ENCODE measurements around the gene LRP10.
"Not testable (repeated sequence)": the region's sequence is repeated elsewhere in the genome, so short reads cannot be mapped to it uniquely, and the experiment has no call there.

The LRP10 gene, protein sequence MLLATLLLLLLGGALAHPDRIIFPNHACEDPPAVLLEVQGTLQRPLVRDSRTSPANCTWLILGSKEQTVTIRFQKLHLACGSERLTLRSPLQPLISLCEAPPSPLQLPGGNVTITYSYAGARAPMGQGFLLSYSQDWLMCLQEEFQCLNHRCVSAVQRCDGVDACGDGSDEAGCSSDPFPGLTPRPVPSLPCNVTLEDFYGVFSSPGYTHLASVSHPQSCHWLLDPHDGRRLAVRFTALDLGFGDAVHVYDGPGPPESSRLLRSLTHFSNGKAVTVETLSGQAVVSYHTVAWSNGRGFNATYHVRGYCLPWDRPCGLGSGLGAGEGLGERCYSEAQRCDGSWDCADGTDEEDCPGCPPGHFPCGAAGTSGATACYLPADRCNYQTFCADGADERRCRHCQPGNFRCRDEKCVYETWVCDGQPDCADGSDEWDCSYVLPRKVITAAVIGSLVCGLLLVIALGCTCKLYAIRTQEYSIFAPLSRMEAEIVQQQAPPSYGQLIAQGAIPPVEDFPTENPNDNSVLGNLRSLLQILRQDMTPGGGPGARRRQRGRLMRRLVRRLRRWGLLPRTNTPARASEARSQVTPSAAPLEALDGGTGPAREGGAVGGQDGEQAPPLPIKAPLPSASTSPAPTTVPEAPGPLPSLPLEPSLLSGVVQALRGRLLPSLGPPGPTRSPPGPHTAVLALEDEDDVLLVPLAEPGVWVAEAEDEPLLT

DNA sequence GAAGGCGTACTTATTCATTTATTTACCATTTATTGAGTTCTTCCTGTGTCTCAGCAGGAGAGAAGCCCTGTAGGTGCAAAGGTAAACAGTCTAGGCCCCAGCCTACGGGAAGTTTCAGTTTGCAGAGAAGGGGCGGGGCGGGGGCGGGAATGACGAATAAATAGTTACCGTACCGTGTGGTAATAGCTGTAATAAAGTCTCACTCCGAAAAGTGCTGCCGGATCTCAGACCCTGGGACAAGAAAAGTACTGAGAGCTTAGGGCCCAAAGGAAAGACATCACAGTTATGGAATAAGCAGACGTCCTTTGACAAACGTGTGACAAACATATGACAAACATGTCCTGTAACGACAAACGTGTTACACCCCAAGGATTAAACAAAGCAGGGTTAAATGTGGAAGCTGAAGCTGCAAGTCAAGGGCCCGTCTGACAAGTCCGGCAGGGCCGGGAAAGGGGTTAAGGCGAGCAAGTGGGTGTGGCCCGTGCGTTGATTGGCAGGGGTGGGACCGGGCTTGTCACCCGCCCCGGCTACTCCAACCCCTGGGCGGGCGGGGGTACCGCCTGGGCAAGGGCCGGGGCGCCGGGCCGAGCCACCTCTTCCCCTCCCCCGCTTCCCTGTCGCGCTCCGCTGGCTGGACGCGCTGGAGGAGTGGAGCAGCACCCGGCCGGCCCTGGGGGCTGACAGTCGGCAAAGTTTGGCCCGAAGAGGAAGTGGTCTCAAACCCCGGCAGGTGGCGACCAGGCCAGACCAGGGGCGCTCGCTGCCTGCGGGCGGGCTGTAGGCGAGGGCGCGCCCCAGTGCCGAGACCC, at the start of gene LRP10:
Gene LRP10, plus strand, starts transcription at position 517 of the 809 bp plus-strand sequence. CDS start 564 bp downstream, outside the sequence.
- FAIRE-seq, result no peak

DNA sequence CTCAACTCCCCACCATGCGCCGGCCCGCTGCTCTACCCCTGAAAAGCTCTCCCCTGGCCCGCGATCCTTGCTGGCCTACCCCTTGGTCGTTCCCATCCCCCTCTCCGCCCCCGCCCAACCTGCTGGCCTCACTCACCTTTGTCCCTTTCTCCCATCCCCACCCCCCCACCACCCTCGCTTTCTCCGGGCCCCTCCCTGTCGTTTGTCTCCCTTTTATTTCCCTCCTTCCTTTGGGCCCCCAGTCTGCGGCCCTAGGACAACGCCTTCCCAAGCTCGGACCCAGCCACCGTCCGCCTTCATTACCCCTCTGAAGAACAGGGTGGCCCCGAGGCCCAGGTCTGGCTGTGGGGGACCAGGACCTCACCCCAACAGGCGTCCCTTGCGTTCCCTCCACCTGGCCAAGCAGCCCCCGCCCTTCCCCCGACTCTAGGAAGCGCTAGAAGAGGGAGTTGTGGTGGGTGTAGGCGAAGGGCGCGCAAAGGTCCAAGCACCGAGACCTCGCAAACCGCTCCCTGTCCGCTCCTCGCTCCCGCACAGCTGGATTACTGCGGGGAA, 49.4 kb upstream of the LRP10 start:
- FAIRE-seq, result no peak

DNA sequence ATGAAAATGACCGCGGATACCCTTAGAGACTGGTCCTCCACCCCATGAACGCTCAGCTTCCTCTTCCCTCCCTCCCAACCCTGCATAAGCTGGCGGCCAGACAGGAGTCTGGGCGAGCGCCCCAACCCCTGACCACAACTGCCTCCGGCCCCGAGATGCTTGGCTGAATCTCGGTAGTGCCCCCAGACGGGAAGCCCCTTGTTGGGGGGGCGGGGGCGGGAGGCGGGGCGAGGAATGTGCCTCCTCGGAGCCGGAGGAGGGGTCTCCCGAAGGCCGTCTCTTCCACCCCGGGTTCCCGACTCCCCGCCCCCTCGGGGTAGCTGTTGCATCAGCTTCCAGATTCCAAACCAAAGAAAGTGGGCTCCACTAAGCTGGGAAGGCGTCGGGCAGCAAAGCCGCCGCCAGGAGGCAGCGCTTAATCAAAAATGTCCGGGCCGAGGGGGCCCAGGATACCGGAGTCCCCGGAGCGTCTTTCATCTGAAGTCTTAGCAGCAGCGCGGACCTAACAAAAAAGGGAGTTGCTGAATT, 48.9 kb upstream of the LRP10 start:
- FAIRE-seq, result peak; percentile 25

DNA sequence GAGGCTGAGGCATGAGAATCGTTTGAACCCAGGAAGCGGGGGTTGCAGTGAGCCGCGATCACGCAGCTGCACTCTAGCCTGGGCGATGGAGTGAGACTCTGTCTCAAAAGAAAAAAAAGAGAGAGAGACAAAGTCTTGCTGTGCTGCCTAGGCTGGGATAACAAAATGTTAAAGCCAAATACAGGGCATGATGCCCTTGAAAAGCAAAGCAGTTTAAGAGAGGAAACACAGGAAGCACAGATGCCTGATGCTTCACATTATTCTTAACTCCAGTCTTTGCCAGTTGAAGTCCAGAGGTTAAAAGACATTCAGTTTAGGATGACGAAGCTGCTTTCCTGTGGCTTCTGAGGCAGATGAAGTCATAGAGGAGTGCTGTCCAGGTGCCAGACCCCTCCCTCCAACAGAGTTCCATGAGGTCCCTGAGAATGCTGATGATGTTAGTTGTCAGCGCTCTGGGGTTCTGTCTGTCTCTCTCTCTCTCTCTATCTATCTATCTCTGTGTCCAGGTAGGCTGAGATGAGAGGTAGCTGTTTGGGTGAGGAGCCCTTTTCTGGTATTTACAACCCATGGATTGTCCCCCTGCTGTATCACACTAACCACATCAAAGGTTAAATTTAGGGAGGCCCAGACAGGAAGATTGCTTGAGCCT, 46.7 kb upstream of the LRP10 start:
- no peak for FAIRE-seq

DNA sequence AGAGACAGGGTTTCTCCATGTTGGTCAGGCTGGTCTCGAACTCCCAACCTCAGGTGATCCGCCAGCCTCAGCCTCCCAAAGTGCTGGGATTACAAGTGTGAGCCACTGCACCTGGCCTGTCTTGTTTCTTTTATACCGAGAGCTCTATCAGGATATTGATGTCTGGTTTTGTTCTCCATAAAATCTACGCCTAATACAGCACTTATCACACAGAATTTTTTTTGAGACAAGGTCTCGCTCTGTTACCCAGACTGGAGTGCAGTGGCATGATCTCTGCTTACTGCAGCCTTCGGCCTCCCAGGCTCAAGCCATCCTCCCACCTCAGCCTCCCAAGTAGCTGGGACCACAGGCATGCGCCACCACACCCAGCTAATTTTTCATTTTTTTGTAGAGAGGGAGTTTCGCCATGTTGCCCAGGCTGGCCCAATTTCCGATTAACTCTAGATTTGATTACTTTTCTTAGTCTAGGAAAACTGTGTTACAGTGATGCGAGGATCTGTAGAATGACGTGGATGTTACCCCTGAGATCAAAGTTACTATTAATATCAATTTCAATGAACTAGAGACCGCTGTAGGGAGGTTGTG, 42.4 kb upstream of the LRP10 start:
- FAIRE-seq, result not testable (repeated sequence)

DNA sequence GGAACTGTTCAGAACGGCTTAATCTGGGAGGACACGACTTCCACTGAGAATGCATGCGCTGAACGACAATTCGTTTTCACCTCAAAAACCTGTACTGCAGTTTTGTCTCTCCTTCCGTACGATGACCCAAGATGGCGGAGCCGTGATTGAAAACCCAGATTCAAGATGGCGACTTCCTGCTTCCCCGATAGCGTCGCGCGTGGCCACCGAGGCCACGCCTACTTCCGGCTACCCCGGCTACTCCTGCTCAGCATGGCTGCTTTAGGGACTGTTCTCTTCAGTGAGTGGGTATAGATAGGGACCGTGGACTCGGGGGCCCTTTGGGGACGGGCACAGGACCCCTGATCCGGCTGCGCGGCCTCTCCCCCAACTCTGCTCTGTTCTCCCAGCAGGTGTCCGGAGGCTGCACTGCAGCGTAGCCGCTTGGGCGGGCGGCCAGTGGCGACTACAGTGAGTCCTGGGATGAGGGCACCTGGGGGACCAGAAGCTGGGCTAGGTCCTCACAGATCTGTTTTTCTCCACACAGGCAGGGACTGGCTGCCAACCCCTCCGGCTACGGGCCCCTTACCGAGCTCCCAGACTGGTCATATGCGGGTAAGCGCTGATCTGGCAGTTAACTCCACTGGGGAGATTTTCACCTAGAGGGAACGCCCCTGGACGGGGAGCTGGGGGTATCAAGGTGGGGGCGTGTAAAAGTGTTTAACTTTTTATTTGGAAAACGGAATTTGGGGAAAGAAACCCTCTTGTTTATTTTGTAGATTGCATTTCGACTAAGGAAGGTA, 41.7 kb upstream of the LRP10 start, which contains the start of gene MRPL52:
Gene MRPL52, plus strand, starts transcription at position 227 of the 782 bp plus-strand sequence. Its CDS starts 26 bp downstream, at position 253.
- FAIRE-seq, result peak; percentile 91

DNA sequence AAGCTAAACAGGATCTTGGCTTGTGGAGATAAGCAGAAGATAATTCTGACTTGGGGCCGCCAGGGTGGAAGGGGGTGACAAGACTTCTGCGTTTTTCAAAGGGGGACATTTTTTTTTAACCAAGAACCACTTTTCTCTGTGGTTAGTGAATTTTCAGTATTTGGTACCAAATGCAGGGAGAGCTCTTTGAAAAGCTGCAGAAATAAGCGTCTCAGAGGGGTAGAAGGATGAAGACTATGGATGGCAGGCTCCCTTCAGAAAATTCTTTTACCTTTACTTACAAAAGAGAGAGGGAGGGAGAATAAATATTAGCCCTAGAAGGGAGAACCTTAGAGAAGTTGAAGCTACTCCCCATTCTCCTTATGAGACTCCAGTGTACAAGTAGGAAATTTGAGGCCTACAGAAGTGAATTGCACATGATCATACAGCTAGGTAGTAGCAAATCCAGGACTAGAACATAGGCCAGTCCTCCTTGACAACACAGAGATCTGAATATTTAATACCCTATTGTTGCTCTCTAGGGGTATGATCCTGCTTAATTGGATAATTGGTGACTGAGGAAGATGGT, 41.0 kb upstream of the LRP10 start:
- no peak for FAIRE-seq

DNA sequence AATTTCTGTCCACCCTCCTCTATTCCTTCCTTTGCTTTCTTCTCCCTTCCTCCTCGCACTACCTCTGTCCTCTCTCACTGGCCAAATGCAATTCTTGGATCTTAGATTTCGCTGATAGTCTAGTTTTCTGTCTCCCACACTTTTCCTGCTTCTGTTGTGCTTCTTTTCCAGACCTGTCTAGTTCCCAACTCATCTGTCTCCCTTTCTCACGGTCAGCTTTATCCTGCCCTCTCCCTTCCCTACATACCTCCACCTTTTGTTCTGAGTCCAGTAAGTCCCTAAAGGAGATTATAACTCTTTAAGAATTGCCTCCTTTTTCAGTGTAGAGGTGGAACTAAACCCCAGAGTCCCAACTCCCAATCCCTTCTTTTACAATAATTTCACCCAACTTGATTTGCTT, 36.0 kb upstream of the LRP10 start:
- no peak for FAIRE-seq

DNA sequence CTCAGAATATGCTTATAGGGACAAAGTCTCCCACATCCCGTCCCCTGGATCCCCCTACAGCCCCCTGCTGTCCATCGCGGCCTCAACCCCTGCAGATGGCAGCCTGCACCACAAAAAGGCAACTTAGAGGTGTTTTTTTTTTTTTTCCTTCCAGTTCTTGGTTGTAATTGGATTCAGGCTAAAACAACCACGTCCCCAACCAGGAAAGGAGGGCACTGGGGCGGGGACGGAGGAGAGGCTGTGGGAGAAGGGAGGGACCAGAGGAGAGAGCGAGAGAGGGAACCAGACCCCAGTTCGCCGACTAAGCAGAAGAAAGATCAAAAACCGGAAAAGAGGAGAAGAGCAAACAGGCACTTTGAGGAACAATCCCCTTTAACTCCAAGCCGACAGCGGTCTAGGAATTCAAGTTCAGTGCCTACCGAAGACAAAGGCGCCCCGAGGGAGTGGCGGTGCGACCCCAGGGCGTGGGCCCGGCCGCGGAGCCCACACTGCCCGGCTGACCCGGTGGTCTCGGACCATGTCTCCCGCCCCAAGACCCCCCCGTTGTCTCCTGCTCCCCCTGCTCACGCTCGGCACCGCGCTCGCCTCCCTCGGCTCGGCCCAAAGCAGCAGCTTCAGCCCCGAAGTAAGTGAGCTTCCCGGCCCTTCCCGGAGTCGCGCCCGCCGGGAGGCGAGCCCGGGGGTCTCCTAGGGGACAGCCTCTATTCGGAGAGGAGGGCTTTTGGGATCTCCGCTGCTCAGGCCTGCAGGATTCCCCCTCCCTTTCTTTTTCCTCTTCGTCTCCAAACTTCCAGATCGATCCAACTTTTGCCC, 35.0 kb upstream of the LRP10 start, which contains the start of gene MMP14:
Gene MMP14, plus strand, starts transcription at position 285 of the 813 bp plus-strand sequence. Its CDS starts 233 bp downstream, at position 518.
- FAIRE-seq, result peak; percentile 86

DNA sequence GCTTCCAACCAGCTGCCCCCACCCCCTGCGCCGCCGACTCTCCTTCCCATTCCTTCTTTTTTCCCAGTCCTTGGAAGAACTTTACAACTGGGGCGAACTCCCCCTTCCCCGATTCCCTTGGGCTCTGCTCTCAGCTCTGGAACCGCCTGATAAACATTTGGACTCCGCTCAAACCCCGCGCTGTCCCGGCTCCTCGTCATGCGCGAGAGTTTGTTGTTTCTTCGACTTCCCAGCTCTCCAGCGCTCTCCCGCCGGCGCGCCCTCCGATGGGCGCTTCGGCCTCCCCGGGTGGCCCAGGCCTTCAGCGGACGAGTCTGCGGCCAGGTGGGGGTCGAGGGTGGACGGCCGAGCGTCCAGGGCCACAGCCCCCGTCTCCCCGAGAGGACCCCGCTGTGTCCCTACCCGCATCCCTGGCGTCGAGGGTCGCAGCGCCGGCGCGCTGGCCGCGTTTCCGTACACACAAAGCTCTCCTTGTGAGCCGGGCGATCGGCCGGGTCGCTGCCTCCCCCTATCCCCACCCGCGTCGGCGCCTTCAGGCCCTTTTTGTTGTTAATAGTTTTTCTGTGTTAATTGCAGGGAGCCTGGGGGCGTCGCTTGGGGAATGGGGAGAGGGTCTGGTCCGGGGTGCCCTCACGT, 34.3 kb upstream of the LRP10 start:
- no peak for FAIRE-seq

DNA sequence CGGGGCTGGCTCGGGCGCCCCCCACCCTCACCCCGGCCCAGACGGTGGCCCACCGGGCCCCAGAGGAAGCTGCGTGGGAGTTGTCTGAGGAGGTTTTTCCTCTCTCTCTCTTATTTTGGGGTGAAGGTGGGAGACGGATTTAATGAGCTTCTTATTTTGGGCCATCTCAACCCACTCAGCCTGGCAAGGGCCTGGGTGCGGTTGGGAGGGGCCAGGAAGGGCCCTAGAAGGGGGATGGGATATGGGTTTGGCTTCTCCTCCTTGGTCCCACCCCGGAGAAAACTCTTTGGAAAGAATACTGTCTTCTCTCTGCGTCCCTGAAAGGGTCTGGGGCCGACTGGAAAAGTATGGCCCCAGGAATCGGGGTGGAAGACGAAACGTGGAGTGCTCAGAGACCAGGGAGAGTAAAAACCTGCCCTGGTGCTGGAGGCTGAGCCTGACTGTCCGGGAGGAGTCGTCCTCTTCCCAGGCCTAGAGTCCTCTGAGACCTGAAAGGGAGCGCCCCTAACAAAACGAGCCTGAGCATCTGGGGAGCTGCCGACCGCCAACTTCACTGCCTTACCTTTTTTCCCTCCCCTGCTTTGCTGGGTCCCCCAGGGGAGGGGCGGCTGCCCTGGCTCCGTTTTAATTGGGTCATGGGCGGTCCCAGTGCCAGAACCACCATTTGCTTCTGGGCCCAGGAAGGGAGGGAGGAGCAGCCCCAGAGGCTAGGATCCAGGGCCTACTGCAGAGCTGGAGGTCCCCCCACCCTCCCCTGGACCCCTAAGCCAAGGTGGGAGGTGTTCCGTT, 33.6 kb upstream of the LRP10 start:
- no peak for FAIRE-seq

DNA sequence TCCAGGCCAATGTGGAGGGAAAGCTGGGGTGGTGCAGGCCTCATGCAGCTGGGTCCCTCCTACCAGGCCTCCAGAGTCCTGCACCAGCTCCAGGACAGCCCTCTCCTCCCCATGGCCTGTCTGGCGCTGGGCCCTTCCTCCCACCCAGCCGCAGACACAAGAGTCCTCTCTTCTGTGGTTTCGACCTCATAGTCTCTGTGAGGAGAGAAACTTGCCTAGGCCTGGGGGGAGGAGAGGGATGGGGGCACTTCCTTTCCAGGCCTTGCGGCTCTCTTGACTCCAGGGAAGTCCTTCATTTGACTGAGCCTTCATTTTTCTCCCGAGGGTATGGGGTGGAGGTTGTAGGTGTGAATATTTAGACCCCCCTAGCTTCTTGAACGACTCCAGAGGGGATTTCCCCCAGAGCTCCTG, 32.9 kb upstream of the LRP10 start:
- no peak for FAIRE-seq

DNA sequence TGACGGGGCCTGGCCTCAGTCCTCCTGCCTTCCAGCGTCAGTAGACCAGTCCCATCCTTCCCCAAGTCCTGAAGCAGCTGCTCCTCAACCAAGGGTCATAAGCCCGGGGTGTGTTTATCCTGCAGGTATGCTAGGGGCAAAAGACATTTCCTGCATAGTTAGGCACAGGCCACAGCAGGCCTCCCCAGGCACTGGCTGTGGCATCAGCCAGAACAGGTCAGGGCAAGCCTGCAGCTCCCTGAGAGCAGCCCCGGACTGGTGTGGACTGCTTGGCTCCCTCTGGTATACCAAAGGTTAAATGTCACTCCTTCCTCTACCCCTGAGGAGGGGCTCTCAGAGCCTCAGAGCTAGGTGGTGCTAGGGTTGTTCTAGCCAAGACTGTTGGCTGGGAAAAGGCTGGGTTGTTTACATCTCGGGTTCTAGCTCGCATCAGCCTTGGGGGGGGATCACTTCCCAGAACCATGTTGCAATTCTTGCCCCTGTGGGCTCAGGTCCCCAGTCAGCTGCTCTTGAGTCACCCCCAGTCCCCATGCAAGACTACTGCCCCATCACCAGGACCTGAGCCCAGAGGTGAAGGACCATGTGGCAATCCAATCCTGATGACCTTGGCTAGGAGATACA, 32.3 kb upstream of the LRP10 start:
- no peak for FAIRE-seq

DNA sequence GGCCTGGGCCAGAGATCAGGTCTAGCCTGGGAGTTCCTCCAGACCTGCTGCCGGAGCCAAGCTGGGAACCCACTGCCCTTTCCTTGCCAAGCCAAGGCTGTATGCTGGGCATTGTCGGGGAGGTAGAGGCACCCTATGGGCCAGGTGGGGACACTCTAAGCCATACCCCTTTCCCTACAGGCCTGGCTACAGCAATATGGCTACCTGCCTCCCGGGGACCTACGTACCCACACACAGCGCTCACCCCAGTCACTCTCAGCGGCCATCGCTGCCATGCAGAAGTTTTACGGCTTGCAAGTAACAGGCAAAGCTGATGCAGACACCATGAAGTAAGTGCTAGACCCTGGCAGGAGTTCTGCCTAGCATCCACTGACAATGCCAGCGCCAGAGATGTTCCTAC, 30.2 kb upstream of the LRP10 start:
- FAIRE-seq, result no peak

DNA sequence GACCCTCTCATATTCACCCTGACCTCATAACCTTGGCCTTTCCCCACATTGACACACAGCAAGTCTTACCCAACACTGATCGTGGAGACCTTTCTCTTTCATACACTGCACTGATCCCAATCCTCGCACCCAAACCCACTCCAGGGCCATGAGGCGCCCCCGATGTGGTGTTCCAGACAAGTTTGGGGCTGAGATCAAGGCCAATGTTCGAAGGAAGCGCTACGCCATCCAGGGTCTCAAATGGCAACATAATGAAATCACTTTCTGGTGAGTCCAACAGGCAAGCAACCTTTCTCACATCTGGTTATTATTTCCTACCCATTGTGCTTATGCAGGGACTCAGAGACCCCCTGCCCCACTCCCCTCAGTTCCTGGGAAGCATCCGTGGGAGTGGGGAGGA, 29.8 kb upstream of the LRP10 start:
- no peak for FAIRE-seq

DNA sequence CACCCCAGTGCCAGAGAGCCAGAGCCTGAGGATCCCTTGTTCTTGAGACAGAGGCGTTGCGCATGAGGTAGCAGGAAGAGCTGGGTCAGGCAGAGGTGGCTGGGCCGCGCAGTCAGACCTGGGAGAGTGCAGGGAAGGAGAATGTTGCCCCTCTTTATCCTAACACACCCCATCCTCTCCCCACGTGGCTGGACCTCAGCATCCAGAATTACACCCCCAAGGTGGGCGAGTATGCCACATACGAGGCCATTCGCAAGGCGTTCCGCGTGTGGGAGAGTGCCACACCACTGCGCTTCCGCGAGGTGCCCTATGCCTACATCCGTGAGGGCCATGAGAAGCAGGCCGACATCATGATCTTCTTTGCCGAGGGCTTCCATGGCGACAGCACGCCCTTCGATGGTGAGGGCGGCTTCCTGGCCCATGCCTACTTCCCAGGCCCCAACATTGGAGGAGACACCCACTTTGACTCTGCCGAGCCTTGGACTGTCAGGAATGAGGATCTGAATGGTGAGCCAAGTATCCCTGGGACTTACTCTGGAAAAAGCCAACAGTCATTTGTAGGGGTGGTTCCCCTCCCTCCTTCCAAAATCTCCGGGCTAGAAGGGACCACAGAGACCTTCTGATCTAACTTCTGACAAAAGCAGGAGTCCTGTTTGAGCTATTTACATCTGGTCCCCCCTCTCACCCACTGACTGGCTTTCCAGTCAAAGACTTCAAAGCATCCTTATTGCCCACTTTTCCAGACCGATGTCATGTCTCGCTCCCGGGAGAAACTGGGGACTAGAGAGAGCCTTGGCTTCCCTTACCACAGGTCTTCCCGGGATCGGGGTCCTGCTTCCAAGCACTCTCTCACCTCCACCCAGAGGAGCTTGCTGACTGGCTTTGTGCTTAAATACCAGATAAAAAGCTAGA, 29.1 kb upstream of the LRP10 start:
- FAIRE-seq, result no peak

Data from G401.6 (cell line).